Measurements from ENCODE around the gene TMEM184B.

GRCh38 chr22:38201371-38201710 is 71.5 kb downstream of the TMEM184B start:
- TF ChIP-seq CTCF (IDR thresholded peaks at IDR 0.05) (no peak), POLR2AphosphoS5 (IDR thresholded peaks at IDR 0.05) (no peak), POLR2A (IDR thresholded peaks at IDR 0.05) (no peak)

Data from prostate gland (tissue), 2 donors.